ENCODE measurements around the gene UNC79.

DNA sequence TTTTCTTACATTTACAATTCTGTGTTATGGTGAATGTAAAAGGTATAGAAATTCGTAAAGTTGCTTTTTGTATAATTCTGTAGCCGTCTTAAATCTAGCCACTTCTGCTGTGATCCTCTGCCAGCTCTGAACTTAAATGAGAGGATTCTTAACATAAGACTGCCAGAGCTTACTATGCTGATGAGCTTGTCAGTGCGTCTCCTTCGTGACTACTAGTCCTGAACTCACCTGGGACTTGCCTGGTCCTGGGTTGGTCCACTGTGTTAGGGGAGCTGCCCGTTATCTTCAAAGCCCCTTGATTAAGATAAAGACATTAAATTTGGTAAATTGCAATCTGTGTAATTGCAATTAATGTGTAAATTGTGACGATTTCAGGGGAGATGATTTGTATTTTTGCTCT, 44.7 kb downstream of the UNC79 start:
- TF ChIP-seq, protein P1, sequence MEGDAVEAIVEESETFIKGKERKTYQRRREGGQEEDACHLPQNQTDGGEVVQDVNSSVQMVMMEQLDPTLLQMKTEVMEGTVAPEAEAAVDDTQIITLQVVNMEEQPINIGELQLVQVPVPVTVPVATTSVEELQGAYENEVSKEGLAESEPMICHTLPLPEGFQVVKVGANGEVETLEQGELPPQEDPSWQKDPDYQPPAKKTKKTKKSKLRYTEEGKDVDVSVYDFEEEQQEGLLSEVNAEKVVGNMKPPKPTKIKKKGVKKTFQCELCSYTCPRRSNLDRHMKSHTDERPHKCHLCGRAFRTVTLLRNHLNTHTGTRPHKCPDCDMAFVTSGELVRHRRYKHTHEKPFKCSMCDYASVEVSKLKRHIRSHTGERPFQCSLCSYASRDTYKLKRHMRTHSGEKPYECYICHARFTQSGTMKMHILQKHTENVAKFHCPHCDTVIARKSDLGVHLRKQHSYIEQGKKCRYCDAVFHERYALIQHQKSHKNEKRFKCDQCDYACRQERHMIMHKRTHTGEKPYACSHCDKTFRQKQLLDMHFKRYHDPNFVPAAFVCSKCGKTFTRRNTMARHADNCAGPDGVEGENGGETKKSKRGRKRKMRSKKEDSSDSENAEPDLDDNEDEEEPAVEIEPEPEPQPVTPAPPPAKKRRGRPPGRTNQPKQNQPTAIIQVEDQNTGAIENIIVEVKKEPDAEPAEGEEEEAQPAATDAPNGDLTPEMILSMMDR (IDR thresholded peaks at IDR 0.05; ENCODE audit: low read length), result no peak
- TF ChIP-seq EZH2 (optimal IDR thresholded peaks at IDR 0.05; ENCODE audit: low read depth, low read length) (no peak), EZH2phosphoT487 (IDR thresholded peaks at IDR 0.05; ENCODE audit: low read length) (no peak)
